Esophagus (tissue), 2 donors: ENCODE results near the gene LCN12. TPM values are rescaled to one million over a fixed set of nuclear protein-coding genes. Genes with fewer than 3 reads are reported as not detected.

Source experiments
- H3K27ac ChIP-seq, 2 donors: one replicate each; pipeline ENCODE4 v1.5.1; 2013; ENCODE audit warnings: low read depth in 2 of 2, mild to moderate bottlenecking in 2 of 2, inconsistent platforms in 1 of 2, low read length in 1 of 2, moderate library complexity in 1 of 2
- H3K27me3 ChIP-seq, 2 donors: one replicate each; pipeline ENCODE4 v1.6.1; 2013; ENCODE audit warnings: low read length in 2 of 2, control low read depth in 1 of 2, mild to moderate bottlenecking in 1 of 2; ENCODE audit not compliant: insufficient read depth in 2 of 2, control insufficient read depth in 1 of 2
- H3K36me3 ChIP-seq, 2 donors: one replicate each; pipeline ENCODE4 v1.6.1; 2013; ENCODE audit warnings: low read length in 1 of 2; ENCODE audit not compliant: control insufficient read depth in 2 of 2, insufficient read depth in 2 of 2
- H3K4me1 ChIP-seq, 2 donors: one replicate each; pipeline ENCODE4 v1.6.1; 2013; ENCODE audit warnings: low read length in 1 of 2; ENCODE audit not compliant: control insufficient read depth in 2 of 2, insufficient read depth in 2 of 2
- H3K4me3 ChIP-seq, 2 donors: one replicate each; pipeline ENCODE4 v1.5.1; 2013; ENCODE audit warnings: low read length in 2 of 2, mild to moderate bottlenecking in 2 of 2, low read depth in 1 of 2, moderate library complexity in 1 of 2
- H3K9me3 ChIP-seq, 2 donors: one replicate each; pipeline ENCODE4 v1.6.1; 2013; ENCODE audit warnings: mild to moderate bottlenecking in 2 of 2, low read depth in 1 of 2, low read length in 1 of 2, moderate library complexity in 1 of 2; ENCODE audit not compliant: control insufficient read depth in 2 of 2, insufficient read depth in 1 of 2
- WGBS, 2 donors: extraction: QIAGEN DNeasy Blood & Tissue Kit; methylation state at CpG; one replicate each; pipeline ENCODE4 v1.1.7; 2013; 5-methylcytosine and 5-hydroxymethylcytosine counted together
- polyA plus RNA-seq, 2 donors: library from polyadenylated mRNA; stranded (reverse); fragments of 200-250 nt; gene quantifications; one replicate each; pipeline ENCODE4 v1.2.3, GENCODE V29; 2013
- donor health status: healthy with polysubstance abuse.
- donor health status: Bipolar disorder and iron deficiency.

LCN12 gene
- polyA plus RNA-seq, 2 donors, result 0.24 to 0.77 TPM

DNA sequence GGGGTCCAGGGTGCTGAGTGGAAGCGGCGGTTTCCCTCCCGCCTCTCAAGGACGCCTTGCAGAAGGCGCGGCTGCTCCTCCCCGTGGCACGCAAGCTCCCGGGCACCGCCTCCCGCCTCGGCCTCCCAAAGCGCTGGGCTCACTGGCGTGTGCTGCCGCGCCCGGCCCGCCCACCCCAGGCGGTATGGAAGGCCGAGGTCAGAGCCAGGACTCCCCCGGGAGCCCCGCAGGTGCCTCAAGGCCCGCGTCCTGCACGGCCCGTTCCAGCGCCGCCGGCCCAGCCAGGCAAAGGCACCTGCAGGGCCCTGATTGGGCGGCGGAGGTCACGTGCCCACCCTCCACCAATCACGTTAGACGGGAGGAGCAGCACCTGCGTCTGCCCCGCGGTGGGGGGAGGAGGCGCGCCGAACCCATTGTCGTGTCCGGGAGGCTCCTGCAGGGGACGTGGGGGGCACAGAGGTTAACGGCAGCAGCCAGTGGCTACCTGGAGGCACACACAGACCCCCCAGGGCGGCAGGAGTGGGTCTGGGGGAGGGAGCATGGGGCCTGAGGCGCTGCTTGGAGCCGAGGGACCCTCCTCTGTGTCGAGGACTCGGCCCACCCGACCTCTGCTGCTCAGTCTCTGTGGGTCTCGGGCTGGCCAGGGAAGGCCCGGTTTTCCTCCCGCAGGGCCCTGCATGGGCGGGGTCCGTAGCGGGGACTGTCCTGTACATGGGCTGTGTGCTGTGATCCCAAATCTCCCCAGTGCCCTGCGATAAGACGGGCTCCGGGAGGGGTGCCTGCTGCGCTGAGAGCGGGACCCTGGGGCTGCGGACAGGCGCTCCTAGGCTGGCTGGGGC is 2.0 kb upstream of the LCN12 start:
- WGBS, 2 donors, result 2% methylated on average over 48 to 63 of the region's 63 CpGs
- H3K4me1 ChIP-seq, result peaks cover 3 to 7% of the 10 kb centered on the region in 2 donors
- H3K27me3 ChIP-seq, result no peaks in the 10 kb centered on the region
- H3K36me3 ChIP-seq, result no peaks in the 10 kb centered on the region
- peak overlapping the region; percentile 95 to 96 for H3K27ac ChIP-seq
- no peaks in the 10 kb centered on the region for H3K9me3 ChIP-seq
- H3K4me3 ChIP-seq, result peak overlapping the region; percentile 56 to 65

DNA sequence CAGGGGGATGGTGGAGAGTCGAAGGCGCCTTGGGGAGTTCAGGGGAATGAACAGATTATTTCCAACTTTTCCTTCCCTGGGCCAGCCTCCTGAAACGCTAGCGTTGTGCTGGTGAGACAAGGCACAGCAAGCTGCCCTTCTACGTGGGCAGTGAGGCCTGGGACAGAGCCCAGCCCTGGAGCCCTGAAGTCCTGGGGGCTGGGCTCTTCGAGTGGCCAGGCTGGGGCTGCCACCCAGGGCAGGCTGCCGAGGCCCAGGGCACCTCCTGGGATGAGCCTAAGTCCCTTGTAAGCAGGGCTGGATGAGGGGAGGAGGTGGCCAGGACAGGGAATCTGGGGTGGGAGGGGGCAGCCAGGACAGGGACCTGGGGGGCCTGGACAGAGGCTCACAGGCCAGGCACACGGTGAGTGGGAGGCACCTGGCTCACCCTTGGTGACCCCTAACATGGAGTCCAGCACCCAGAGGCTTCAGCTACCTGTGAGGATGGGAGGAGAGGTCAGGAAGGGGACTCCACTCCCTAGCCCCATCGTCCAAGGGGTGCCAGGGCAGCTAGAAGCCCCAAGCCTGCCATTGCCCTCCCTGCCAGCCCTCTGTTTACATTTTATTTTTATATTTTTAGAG is 1.3 kb upstream of the LCN12 start:
- Histone ChIP-seq H3K36me3 (no peaks in the 10 kb centered on the region), H3K27me3 (no peaks in the 10 kb centered on the region)
- WGBS, 2 donors, result 24 to 29% methylated on average over 9 of the region's 9 CpGs

DNA sequence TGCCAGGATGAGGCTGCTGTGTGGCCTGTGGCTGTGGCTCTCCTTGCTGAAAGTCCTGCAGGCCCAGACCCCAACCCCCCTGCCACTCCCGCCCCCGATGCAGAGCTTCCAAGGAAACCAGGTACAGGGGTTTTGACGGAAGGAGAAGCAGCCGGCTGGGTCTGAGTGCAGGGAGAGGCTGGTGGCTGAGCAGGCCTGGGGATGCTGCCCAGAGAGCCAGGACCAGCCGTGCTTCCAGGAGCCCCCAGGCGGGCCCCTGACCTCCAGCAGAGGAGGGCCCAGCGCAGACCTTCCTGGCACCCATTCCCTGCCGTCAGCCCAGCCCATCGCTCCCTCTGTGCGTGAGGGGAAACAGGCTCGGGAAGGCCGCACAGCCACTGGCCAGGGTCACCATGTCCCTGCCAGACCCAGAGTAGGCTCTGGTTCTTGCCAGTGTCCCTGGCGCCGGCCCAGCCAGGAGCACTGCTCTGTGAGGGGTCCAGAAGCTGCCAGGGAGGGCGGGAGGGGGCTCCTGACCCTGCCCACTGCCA is 313 bp downstream of the LCN12 start:
- Histone ChIP-seq H3K27me3 (no peaks in the 10 kb centered on the region), H3K9me3 (no peaks in the 10 kb centered on the region), H3K4me1 (peaks cover 3 to 7% of the 10 kb centered on the region in 2 donors), H3K27ac (no peak overlapping the region), H3K36me3 (no peaks in the 10 kb centered on the region), H3K4me3 (no peak overlapping the region)
- 67 to 80% methylated on average over 14 to 15 of the region's 15 CpGs for WGBS, 2 donors

More for the DNA sequence above, 1.3 kb upstream of the LCN12 start:
- peaks cover 3 to 7% of the 10 kb centered on the region in 2 donors for H3K4me1 ChIP-seq
- no peaks in the 10 kb centered on the region for H3K9me3 ChIP-seq
- H3K27ac ChIP-seq, result peak overlapping the region; percentile 95 to 96
- H3K4me3 ChIP-seq, result peak overlapping the region; percentile 56 to 65

DNA sequence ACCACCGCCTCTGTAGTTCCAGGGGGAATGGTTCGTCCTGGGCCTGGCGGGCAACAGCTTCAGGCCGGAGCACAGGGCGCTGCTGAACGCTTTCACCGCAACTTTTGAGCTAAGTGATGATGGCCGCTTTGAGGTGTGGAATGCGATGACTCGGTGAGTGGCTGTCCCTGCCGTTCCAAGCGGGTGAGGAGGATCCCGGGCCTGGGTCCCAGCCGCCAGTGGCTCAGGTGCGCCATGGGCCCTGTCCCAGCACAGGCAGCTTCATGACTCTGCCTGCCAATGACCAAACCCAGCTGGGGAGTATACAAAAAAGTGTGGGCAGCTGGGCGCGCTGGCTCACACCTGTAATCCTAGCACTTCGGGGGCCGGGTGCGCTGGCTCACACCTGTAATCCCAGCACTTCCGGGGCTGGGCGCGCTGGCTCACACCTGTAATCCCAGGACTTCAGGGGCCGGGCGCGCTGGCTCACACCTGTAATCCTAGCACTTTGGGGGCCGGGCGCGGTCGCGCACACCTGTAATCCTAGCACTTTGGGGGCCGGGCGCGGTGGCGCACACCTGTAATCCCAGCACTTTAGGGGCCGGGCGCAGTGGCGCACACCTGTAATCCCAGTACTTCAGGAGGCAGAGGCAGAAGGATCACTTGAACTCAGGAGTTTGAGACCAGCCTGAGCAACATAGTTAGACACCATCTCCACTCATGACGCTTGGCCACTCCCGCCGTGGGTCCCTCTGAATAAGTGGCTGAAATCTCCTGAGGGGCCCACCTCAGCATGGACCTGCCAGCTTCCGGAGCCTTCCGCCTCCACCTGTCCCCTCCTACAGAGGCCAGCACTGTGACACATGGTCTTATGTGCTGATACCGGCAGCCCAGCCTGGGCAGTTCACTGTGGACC is 1.1 kb downstream of the LCN12 start:
- Histone ChIP-seq H3K27ac (no peak overlapping the region), H3K27me3 (no peaks in the 10 kb centered on the region), H3K36me3 (no peaks in the 10 kb centered on the region), H3K9me3 (no peaks in the 10 kb centered on the region), H3K4me1 (peaks cover 3 to 5% of the 10 kb centered on the region in 2 donors), H3K4me3 (no peak overlapping the region)
- 88 to 91% methylated on average over 44 of the region's 44 CpGs for WGBS, 2 donors

DNA sequence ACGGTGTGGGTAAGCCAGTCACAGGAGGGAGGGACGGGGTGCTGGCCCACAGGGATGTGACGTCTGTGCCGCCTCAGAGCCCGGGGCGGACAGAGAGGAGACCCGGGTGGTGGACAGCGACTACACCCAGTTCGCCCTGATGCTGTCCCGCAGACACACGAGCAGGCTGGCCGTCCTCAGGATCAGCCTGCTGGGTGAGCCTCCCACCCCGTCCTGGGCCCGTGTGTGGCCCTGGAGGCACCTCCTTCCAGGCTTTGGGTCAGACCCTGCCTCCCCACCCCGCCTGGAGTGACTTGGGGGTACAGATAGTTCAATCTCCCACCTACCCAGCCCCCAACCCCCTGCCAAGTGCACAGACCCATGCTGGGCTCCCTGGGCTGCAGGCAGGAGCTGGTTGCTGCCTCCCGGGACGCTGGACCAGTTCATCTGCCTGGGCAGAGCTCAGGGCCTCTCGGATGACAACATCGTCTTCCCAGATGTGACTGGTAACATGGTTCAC is 1.7 kb downstream of the LCN12 start:
- Histone ChIP-seq H3K4me1 (peaks cover 3 to 5% of the 10 kb centered on the region in 2 donors), H3K36me3 (no peaks in the 10 kb centered on the region), H3K27me3 (no peaks in the 10 kb centered on the region), H3K27ac (no peak overlapping the region), H3K4me3 (no peak overlapping the region), H3K9me3 (no peaks in the 10 kb centered on the region)
- 79 to 84% methylated on average over 18 to 19 of the region's 19 CpGs for WGBS, 2 donors

DNA sequence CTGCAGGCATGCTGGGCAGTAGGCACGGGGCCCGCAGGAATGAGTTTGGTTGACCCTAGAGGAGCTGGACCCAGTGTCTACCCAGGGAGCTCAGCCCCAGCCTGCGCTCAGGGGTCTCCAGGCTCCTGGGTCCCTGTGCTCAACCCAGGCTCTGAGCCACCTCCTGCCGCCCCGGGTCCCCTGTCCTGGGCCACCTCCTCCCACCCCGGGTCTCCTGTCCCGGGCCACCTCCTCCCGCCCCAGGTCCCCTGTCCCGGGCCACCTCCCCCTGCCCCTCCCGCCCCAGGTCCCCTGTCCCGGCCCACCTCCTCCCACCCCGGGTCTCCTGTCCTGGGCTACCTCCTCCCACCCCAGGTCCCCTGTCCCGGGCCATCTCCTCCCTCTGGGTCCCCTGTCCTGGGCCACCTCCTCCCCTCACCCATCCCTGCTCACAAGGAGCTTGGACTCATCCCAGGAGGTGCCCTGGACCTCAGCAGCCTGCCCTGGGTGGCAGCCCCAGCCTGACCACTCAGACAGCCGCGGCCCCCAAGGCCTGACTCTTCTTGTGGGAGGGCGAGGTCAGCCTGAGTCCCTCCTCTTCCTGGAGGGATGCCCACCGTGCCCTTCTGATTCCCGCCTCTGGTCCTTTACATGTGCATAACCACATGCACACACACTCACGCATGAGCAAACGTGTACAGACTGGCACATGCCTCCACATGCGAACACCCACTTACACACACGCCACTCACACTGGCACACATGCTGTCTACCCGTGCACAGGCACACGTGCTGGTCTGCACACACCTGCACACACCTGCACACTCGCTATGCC is 2.4 kb downstream of the LCN12 start:
- no peaks in the 10 kb centered on the region for H3K27me3 ChIP-seq
- no peak overlapping the region for H3K4me3 ChIP-seq
- no peak overlapping the region for H3K27ac ChIP-seq
- no peaks in the 10 kb centered on the region for H3K36me3 ChIP-seq
- no peaks in the 10 kb centered on the region for H3K9me3 ChIP-seq
- peaks cover 0 to 5% of the 10 kb centered on the region in 2 donors for H3K4me1 ChIP-seq
- 81 to 87% methylated on average over 25 of the region's 25 CpGs for WGBS, 2 donors

DNA sequence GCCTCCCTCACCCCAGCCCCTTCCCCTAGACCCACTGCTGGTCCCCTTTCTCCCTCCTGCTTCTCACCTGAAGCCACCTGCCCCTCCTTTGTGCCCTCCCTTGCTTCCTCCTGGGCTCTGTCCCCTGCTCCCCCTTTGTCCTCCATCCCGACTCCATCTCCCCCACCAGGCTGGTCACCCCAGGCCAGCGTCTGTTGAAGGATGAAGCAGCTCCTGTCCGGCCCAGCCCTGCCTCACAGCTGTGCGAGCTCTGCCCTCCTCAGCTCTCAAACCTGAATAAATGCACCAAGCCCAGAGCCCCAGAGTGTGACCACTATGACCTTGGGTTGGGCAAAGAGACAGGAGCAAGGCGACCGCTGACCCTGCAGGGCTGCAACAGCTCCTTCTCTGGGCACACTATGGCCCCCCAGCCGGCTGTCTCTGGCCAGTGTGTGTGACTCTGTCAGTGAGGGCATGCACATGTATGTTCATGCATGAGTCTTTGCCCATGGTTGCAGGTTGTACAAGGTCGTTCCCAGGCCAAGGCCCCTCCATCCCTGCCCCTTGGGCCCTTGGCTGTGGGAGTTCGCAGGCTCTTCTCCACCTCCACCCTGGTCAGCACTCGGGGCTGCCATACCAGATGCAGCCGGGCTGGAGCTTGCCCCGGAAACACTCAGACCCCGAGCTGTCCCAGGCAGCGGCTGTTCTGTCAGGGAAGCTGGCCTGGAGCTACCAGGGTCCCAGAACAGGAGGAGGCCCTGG is 3.3 kb downstream of the LCN12 start:
- 86 to 88% methylated on average over 14 of the region's 14 CpGs for WGBS, 2 donors
- no peaks in the 10 kb centered on the region for H3K9me3 ChIP-seq

DNA sequence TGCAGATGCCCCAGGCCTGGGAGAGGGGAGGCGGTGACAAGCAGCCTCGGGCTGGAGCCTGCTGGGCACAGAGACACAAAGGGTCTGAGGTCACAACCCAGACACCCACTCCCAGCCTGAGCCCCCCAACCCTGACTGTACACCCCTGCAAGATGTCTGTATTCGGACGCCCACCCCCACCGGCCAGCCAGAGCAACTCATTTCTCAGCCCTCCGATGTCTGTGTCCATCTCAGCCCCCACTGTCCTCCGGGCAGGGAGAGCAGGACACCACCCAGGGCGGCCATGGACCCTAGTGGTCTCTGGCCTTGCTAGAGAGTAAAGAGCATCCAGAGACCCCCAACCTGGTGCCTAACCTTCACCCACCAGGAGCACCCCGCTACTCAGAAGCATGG is 3.9 kb downstream of the LCN12 start:
- Histone ChIP-seq H3K27me3 (no peaks in the 10 kb centered on the region), H3K9me3 (no peaks in the 10 kb centered on the region), H3K4me3 (no peak overlapping the region), H3K27ac (no peak overlapping the region), H3K36me3 (no peaks in the 10 kb centered on the region), H3K4me1 (peaks cover under 1% of the 10 kb centered on the region in 2 donors)
- 89 to 91% methylated on average over 8 to 9 of the region's 9 CpGs for WGBS, 2 donors

More for the DNA sequence above, 3.3 kb downstream of the LCN12 start:
- H3K4me3 ChIP-seq, result no peak overlapping the region
- no peaks in the 10 kb centered on the region for H3K36me3 ChIP-seq
- no peaks in the 10 kb centered on the region for H3K27me3 ChIP-seq
- H3K27ac ChIP-seq, result no peak overlapping the region
- peaks cover 0 to 1% of the 10 kb centered on the region in 2 donors for H3K4me1 ChIP-seq
